Thyroid gland (tissue), 4 donors: ENCODE results near the gene SEC31B. TPM values are rescaled to one million over a fixed set of nuclear protein-coding genes. Genes with fewer than 3 reads are reported as not detected.

Experiments
- DNase-seq, 2 donors: peaks; one replicate each; pipeline ENCODE4 v3.0.0-alpha.2; 2019
- H3K27ac ChIP-seq, 3 donors: fragments of 200-600 bp; sonication (generic); 1 replicate in 2 of 3; 2 replicates in 1 of 3; pipeline ENCODE4 v1.5.1; 2016 to 2019; ENCODE audit warnings: mild to moderate bottlenecking in 1 of 3, moderate library complexity in 1 of 3
- H3K27me3 ChIP-seq: fragments of 200-600 bp; sonication (generic); one replicate; pipeline ENCODE4 v1.5.1; 2019
- H3K36me3 ChIP-seq, 2 donors: fragments of 200-600 bp; sonication (generic); one replicate each; pipeline ENCODE4 v1.5.1; 2016 to 2019
- H3K4me1 ChIP-seq, 2 donors: fragments of 200-600 bp; sonication (generic); one replicate each; pipeline ENCODE4 v1.5.1; 2017 to 2019
- H3K4me3 ChIP-seq, 3 donors: fragments of 200-600 bp; sonication (generic); replicated peaks in 1 of 3; 1 replicate in 2 of 3; 2 replicates in 1 of 3; pipeline ENCODE4 v1.5.1; 2016; ENCODE audit warnings: mild to moderate bottlenecking in 1 of 3
- H3K9me3 ChIP-seq: fragments of 200-600 bp; sonication (generic); one replicate; pipeline ENCODE4 v1.5.1; 2017
- POLR2A ChIP-seq, 2 donors: fragments of 450-650 bp; IDR thresholded peaks; one replicate each; pipeline ENCODE4 v1.6.1; 2017; ENCODE audit warnings: antibody characterized with exemption in 2 of 2, mild to moderate bottlenecking in 2 of 2, moderate library complexity in 1 of 2
- WGBS, 2 donors: methylation state at CpG; one replicate each; pipeline ENCODE4 v1.1.5; 2017; 5-methylcytosine and 5-hydroxymethylcytosine counted together
- intact Hi-C: fragments of 100-400 bp; cut with DNase I; formaldehyde crosslinking; loops from one replicate; pipeline ENCODE4 v1.15.1; 2023
- total RNA-seq, 4 donors: library from RNA; depleted of rRNA; stranded (reverse); fragments of >200 nt; gene quantifications; one replicate each; pipeline ENCODE4 v1.2.3, GENCODE V29; 2016
- TF ChIP-seq, protein P1 (sequence below), 6 experiments: fragments of 200-600 bp in 3 of 6; fragments of 450-650 bp in 3 of 6; sonication (generic) in 3 of 6; IDR thresholded peaks; one replicate each; pipeline ENCODE4 v1.5.1; 2016 to 2019; ENCODE audit warnings: antibody characterized with exemption in 6 of 6, mild to moderate bottlenecking in 2 of 6, inconsistent platforms in 1 of 6, moderate library complexity in 1 of 6

The SEC31B gene
- total RNA-seq, 4 donors from 2014 or later: 4.2 to 8.9 (median 6.9) TPM

GRCh38 chr10:100508691-100509150 is 10.9 kb downstream of the SEC31B start:
- no peaks in the 10 kb centered on the region for H3K27me3 ChIP-seq
- no peak overlapping the region for H3K27ac ChIP-seq
- no peak overlapping the region for H3K4me3 ChIP-seq
- intact Hi-C loops: no loop called here
- TF ChIP-seq, protein P1, sequence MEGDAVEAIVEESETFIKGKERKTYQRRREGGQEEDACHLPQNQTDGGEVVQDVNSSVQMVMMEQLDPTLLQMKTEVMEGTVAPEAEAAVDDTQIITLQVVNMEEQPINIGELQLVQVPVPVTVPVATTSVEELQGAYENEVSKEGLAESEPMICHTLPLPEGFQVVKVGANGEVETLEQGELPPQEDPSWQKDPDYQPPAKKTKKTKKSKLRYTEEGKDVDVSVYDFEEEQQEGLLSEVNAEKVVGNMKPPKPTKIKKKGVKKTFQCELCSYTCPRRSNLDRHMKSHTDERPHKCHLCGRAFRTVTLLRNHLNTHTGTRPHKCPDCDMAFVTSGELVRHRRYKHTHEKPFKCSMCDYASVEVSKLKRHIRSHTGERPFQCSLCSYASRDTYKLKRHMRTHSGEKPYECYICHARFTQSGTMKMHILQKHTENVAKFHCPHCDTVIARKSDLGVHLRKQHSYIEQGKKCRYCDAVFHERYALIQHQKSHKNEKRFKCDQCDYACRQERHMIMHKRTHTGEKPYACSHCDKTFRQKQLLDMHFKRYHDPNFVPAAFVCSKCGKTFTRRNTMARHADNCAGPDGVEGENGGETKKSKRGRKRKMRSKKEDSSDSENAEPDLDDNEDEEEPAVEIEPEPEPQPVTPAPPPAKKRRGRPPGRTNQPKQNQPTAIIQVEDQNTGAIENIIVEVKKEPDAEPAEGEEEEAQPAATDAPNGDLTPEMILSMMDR (IDR thresholded peaks at IDR 0.05): peak in 3 of 6 experiments; percentile 8 to 31 (median 15)
- no peak for TF ChIP-seq POLR2A (IDR thresholded peaks at IDR 0.05)
- 55% methylated on average over 3 of the region's 3 CpGs for WGBS, 2 donors
- H3K9me3 ChIP-seq: no peaks in the 10 kb centered on the region
- H3K4me1 ChIP-seq: no peaks in the 10 kb centered on the region
- DNase-seq: no peak
- H3K36me3 ChIP-seq: no peaks in the 10 kb centered on the region

DNA sequence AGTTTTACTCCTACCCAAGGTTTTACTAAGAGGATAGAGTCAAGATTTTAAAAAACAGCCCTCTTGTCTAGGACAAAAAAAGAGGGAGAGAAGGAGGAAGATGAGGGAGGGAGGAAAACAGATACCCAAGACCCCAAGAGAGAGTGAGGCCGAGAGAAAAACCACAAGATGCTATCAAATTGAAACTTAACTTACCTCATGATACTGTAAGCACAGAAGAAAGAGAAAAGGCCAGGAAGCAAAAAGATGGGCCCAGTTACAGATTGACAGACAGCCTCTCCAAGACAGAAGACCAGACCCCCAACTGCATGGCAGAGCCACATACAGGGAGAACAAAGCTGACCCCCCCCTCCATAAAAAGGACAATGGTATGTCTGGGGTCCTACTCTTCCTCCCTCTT is 11.4 kb downstream of the SEC31B start:
- no peaks in the 10 kb centered on the region for H3K27me3 ChIP-seq
- 55 to 65% methylated on average over 1 of the region's 1 CpG for WGBS, 2 donors
- TF ChIP-seq, protein P1 (IDR thresholded peaks at IDR 0.05): no peak
- TF ChIP-seq POLR2A (IDR thresholded peaks at IDR 0.05): no peak
- H3K36me3 ChIP-seq: no peaks in the 10 kb centered on the region
- H3K4me3 ChIP-seq: no peak overlapping the region
- intact Hi-C loops: no loop called here
- no peak for DNase-seq
- no peak overlapping the region for H3K27ac ChIP-seq
- H3K9me3 ChIP-seq: no peaks in the 10 kb centered on the region
- no peaks in the 10 kb centered on the region for H3K4me1 ChIP-seq

DNA sequence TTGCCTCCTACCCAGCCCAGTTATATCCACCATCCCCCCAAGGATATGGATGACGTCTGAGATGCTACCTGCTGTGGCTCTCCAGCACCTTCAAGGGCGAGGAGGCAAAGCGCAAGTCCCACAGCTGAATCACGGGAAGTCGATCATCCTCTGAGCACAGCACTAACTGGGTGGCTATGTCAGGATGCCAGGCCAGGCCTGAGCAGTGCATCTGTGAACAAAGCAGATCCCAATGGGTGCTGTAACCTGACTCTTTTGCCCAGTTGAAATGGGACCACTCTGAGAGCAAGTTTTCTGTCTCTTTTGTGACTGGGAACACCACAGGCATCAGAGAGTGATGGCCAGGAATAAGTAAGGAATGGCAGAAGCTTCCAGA is 12.3 kb downstream of the SEC31B start:
- intact Hi-C loops: no loop called here
- Histone ChIP-seq H3K27me3 (no peaks in the 10 kb centered on the region), H3K36me3 (no peaks in the 10 kb centered on the region), H3K9me3 (no peaks in the 10 kb centered on the region), H3K27ac (no peak overlapping the region), H3K4me3 (no peak overlapping the region), H3K4me1 (no peaks in the 10 kb centered on the region)
- TF ChIP-seq POLR2A (IDR thresholded peaks at IDR 0.05): no peak
- TF ChIP-seq, protein P1 (IDR thresholded peaks at IDR 0.05): no peak
- 86 to 95% methylated on average over 4 to 5 of the region's 5 CpGs for WGBS, 2 donors
- DNase-seq: no peak

GRCh38 chr10:100506596-100507356 is 12.9 kb downstream of the SEC31B start:
- Histone ChIP-seq H3K9me3 (no peaks in the 10 kb centered on the region), H3K4me3 (no peak overlapping the region), H3K27ac (no peak overlapping the region), H3K27me3 (no peaks in the 10 kb centered on the region), H3K4me1 (no peaks in the 10 kb centered on the region), H3K36me3 (peaks cover 0 to 3% of the 10 kb centered on the region in 2 donors)
- 95 to 97% methylated on average over 5 of the region's 5 CpGs for WGBS, 2 donors
- no peak for DNase-seq
- intact Hi-C loops: no loop called here
- no peak for TF ChIP-seq POLR2A (IDR thresholded peaks at IDR 0.05)
- TF ChIP-seq, protein P1 (IDR thresholded peaks at IDR 0.05): no peak

DNA sequence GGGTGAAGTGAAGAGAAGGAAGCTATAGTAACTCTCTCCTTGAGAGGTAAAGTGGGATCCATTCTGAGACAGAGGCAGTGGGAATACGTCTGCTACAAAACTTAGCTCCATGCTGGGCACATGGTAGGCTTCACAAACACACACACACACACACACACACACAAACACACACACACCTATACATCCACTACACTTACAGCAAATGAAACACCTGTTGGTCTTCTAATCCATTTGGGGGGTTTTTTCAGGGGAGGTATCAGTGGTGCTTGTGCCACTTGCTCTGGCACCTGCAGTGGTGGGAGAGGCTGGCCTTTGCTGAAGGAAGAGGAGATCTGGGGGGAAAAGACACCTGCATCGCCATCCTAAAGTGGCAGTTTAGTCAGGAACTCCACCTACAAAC is 14.5 kb downstream of the SEC31B start:
- H3K36me3 ChIP-seq: peaks cover 0 to 3% of the 10 kb centered on the region in 2 donors
- 96 to 100% methylated on average over 2 of the region's 2 CpGs for WGBS, 2 donors

More for the DNA sequence above, 14.5 kb downstream of the SEC31B start:
- Histone ChIP-seq H3K27me3 (no peaks in the 10 kb centered on the region), H3K4me3 (no peak overlapping the region), H3K4me1 (no peaks in the 10 kb centered on the region), H3K9me3 (no peaks in the 10 kb centered on the region), H3K27ac (no peak overlapping the region)
- no peak for DNase-seq
- intact Hi-C loops: no loop called here
- TF ChIP-seq, protein P1 (IDR thresholded peaks at IDR 0.05): no peak
- no peak for TF ChIP-seq POLR2A (IDR thresholded peaks at IDR 0.05)
